HFFc6 (cell line): ENCODE data around the gene SYNGR1. TPM values are rescaled to one million over a fixed set of nuclear protein-coding genes. Genes with fewer than 3 reads are reported as not detected.

Source experiments
- DNase-seq: peaks from one replicate; pipeline ENCODE4 v3.0.0-alpha.2; 2018
- H3K27ac Mint-ChIP-seq: 2 replicates; pipeline ENCODE4 v1.8.0; 2020; ENCODE audit warnings: mild to moderate bottlenecking, mixed read lengths
- H3K27me3 Mint-ChIP-seq: 2 replicates; pipeline ENCODE4 v1.8.0; 2021; ENCODE audit warnings: mild to moderate bottlenecking, moderate library complexity, mixed read lengths; ENCODE audit not compliant: insufficient read depth
- H3K36me3 Mint-ChIP-seq: 2 replicates; pipeline ENCODE4 v1.8.0; 2021; ENCODE audit warnings: low read depth, mixed read lengths
- H3K4me1 Mint-ChIP-seq: 2 replicates; pipeline ENCODE4 v1.8.0; 2020; ENCODE audit warnings: low read depth, mixed read lengths
- H3K4me3 Mint-ChIP-seq: 2 replicates; pipeline ENCODE4 v1.8.0; 2020; ENCODE audit warnings: mild to moderate bottlenecking, moderate library complexity, mixed read lengths
- H3K9me3 Mint-ChIP-seq: 2 replicates; pipeline ENCODE4 v1.8.0; 2020; ENCODE audit warnings: mild to moderate bottlenecking, mixed read lengths
- total RNA-seq, 6 experiments: library from RNA; stranded (reverse); fragmentation: NEBNext Ultra II Directional; extraction: Animal tissue kit (Norgen Biotek cat#: 25700); gene quantifications; 2 replicates in 1 of 6; 3 replicates in 5 of 6; pipeline ENCODE4 v1.2.3, GENCODE V29; 2021
- TF ChIP-seq, protein P1 (sequence below): fragments of 200-600 bp; sonication (generic); IDR thresholded peaks from 2 replicates; pipeline ENCODE4 v1.5.0; 2021; ENCODE audit warnings: antibody characterized with exemption, mild to moderate bottlenecking

Gene SYNGR1
- total RNA-seq, 6 experiments from 2014 or later, result 16.0 to 20.2 (median 18.5) TPM

DNA sequence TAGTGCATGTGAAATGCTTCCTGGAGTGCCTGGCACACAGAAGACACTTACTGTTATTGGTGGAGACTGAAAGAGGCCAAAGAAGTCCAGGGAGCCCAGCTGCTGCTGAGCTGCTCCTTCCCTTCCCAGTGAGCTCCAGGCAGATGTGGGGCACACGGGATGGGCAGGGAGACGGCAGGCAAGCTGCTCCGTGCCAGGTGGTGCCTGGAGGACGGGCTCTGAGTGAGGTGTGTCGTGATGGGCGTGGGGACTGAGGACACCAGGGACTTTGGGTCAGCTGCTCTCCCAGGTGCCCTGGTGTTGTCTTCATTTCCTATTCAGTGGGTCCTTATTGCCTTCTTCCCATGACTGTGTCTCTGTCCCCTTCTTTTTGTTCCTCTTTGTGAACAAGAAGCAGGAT, 69.3 kb downstream of the SYNGR1 start:
- no peaks in the 10 kb centered on the region for H3K4me1 Mint-ChIP-seq
- H3K36me3 Mint-ChIP-seq, result peaks cover 16% of the 10 kb centered on the region
- no peak for DNase-seq
- no peak overlapping the region for H3K27ac Mint-ChIP-seq
- no peak overlapping the region for H3K4me3 Mint-ChIP-seq
- H3K27me3 Mint-ChIP-seq, result no peaks in the 10 kb centered on the region
- TF ChIP-seq, protein P1, sequence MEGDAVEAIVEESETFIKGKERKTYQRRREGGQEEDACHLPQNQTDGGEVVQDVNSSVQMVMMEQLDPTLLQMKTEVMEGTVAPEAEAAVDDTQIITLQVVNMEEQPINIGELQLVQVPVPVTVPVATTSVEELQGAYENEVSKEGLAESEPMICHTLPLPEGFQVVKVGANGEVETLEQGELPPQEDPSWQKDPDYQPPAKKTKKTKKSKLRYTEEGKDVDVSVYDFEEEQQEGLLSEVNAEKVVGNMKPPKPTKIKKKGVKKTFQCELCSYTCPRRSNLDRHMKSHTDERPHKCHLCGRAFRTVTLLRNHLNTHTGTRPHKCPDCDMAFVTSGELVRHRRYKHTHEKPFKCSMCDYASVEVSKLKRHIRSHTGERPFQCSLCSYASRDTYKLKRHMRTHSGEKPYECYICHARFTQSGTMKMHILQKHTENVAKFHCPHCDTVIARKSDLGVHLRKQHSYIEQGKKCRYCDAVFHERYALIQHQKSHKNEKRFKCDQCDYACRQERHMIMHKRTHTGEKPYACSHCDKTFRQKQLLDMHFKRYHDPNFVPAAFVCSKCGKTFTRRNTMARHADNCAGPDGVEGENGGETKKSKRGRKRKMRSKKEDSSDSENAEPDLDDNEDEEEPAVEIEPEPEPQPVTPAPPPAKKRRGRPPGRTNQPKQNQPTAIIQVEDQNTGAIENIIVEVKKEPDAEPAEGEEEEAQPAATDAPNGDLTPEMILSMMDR, result no peak
- no peaks in the 10 kb centered on the region for H3K9me3 Mint-ChIP-seq

DNA sequence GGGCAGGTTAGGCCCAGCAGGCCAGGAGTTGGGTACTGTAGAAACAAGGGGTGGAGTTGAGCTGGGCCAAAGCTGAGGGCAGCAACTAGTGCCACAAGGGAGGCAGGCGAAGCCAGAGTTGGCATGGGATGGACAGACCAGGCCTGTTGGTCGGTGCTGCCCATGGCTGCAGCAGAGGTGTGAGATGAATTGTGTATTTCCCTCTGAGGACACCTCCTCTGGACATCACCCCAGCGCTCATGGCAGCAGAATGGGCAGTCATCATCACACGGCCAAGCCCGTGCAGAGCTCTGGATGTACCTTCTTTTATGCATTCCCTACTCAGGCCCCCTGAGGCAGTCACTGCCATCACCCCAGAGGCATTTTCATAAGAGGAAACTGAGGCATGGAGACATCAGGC, 70.1 kb downstream of the SYNGR1 start:
- Mint-ChIP-seq H3K27me3 (no peaks in the 10 kb centered on the region), H3K9me3 (no peaks in the 10 kb centered on the region), H3K4me3 (no peak overlapping the region), H3K36me3 (peaks cover 17% of the 10 kb centered on the region), H3K4me1 (no peaks in the 10 kb centered on the region), H3K27ac (no peak overlapping the region)
- TF ChIP-seq, protein P1, result no peak
- no peak for DNase-seq

DNA sequence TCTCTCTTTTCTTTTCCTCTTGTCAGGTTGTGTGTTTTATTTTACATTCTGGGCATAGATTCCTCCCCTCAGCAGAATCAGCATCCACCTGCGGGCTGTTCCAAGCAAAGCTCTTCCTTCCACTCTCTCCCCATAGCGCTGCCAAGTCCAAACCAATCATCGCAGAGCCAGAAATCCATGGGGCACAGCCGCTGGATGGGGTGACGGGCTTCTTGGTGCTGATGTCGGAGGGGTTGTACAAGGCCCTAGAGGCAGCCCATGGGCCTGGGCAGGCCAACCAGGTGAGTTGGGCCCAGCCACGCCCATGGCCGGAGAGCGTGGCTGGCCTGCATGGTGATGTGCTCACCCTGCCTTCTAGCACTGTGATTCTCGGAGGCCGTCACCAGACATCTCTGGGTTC, 71.9 kb downstream of the SYNGR1 start:
- Mint-ChIP-seq H3K27me3 (no peaks in the 10 kb centered on the region), H3K9me3 (no peaks in the 10 kb centered on the region), H3K4me1 (no peaks in the 10 kb centered on the region), H3K4me3 (no peak overlapping the region), H3K36me3 (peaks cover 17% of the 10 kb centered on the region), H3K27ac (no peak overlapping the region)
- no peak for DNase-seq
- TF ChIP-seq, protein P1, result no peak

DNA sequence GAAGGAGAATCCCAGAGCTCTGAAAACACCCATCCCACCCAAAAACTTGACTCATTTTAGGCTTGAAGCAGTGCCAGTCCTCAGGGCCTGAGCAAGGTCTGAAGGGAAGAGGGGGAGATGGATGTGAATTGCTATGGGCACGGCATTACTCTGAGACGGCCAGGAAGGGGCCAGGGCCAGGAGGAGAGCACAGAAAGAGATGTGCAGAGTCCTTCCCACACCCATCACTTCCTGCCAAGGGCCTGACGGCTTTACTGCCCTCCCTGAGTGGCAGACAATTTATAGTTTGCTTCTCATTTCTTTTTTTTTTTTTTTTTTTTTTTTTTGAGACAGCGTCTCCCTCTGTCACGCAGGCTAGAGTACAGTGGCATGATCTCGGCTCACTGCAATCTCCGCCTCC, 72.3 kb downstream of the SYNGR1 start:
- H3K4me1 Mint-ChIP-seq, result no peaks in the 10 kb centered on the region

DNA sequence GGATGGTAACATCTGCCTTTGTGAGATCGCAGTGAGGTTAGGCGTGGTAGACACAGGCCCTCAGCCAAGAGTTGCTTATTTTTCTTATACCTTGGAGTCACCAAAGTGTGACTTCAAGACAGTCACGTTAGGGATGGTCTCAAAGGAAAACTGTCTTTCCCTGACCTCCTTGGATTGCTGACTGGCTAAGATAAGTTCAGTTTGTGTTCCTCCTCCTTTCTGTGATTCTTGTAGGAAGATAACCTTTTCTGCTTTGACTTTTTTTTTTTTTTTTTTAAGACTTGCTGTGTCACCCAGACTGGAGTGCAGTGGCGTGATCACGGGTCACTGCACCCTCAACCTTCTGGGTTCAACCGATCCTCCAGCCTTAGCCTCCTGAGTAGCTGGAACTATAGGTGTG, 72.9 kb downstream of the SYNGR1 start:
- Mint-ChIP-seq H3K36me3 (peaks cover 17% of the 10 kb centered on the region), H3K4me1 (no peaks in the 10 kb centered on the region)

More for the DNA sequence above, 72.3 kb downstream of the SYNGR1 start:
- Mint-ChIP-seq H3K27ac (no peak overlapping the region), H3K36me3 (peaks cover 17% of the 10 kb centered on the region), H3K9me3 (no peaks in the 10 kb centered on the region), H3K4me3 (no peak overlapping the region), H3K27me3 (no peaks in the 10 kb centered on the region)
- TF ChIP-seq, protein P1, result no peak
- DNase-seq, result no peak

More for the DNA sequence above, 72.9 kb downstream of the SYNGR1 start:
- no peak for DNase-seq
- H3K4me3 Mint-ChIP-seq, result no peak overlapping the region
- H3K9me3 Mint-ChIP-seq, result no peaks in the 10 kb centered on the region
- no peak overlapping the region for H3K27ac Mint-ChIP-seq
- H3K27me3 Mint-ChIP-seq, result no peaks in the 10 kb centered on the region
- TF ChIP-seq, protein P1, result no peak
